Measurements from ENCODE around the gene LRRC36. TPM values are rescaled to one million over a fixed set of nuclear protein-coding genes. Genes with fewer than 3 reads are reported as not detected.
A peak's percentile ranks its signal among the peaks of the same experiment; 100 is the strongest.

The LRRC36 gene
- total RNA-seq, 2 experiments from 2014 or later = 0.51 to 0.66 TPM

GRCh38 chr16:67298277-67298676, 28.3 kb upstream of the LRRC36 start:
- ChIA-PET POLR2A (no interaction called here), CTCF (interaction anchor here (1.0 kb wide), 1 partner anchor 20 kb away, joined by 3 read pairs; no protein-coding TSS in a partner anchor)
- H3K4me3 Mint-ChIP-seq = no peak overlapping the region
- peaks cover 5% of the 10 kb centered on the region for H3K27me3 Mint-ChIP-seq
- H3K4me1 Mint-ChIP-seq = no peaks in the 10 kb centered on the region
- ATAC-seq = no peak
- H3K36me3 Mint-ChIP-seq (ENCODE audit: low read depth) = no peaks in the 10 kb centered on the region
- no peak overlapping the region for H3K27ac Mint-ChIP-seq
- no peaks in the 10 kb centered on the region for H3K9me3 Mint-ChIP-seq (ENCODE audit: low read depth)
- DNase-seq = no peak
- intact Hi-C loops (cut with DNase I, micrococcal nuclease) = no loop called here

- peaks cover 5% of the 10 kb centered on the region for H3K27me3 Mint-ChIP-seq
- ChIA-PET CTCF (no interaction called here), POLR2A (no interaction called here)
- H3K4me3 Mint-ChIP-seq = no peak overlapping the region
- intact Hi-C loops (cut with DNase I, micrococcal nuclease) = no loop called here
- no peaks in the 10 kb centered on the region for H3K9me3 Mint-ChIP-seq (ENCODE audit: low read depth)
- peaks cover 2% of the 10 kb centered on the region for H3K4me1 Mint-ChIP-seq
- ATAC-seq (no peak), DNase-seq (no peak)
- H3K36me3 Mint-ChIP-seq (ENCODE audit: low read depth) = no peaks in the 10 kb centered on the region
- H3K27ac Mint-ChIP-seq = no peak overlapping the region
Observed at GRCh38 chr16:67299269-67299668, 27.3 kb upstream of the LRRC36 start.

GRCh38 chr16:67301080-67301782, 25.4 kb upstream of the LRRC36 start:
- H3K4me3 Mint-ChIP-seq = no peak overlapping the region
- H3K27me3 Mint-ChIP-seq = peaks cover 6% of the 10 kb centered on the region
- POLR2A ChIA-PET = no interaction called here
- H3K9me3 Mint-ChIP-seq (ENCODE audit: low read depth) = no peaks in the 10 kb centered on the region
- peak overlapping the region; percentile 5 for H3K27ac Mint-ChIP-seq
- H3K4me1 Mint-ChIP-seq = peaks cover 2% of the 10 kb centered on the region
- H3K36me3 Mint-ChIP-seq (ENCODE audit: low read depth) = no peaks in the 10 kb centered on the region
- DNase-seq (no peak), ATAC-seq (no peak)
- intact Hi-C loops (cut with DNase I, micrococcal nuclease) = no loop called here
- CTCF ChIA-PET = interaction anchor here (0.6 to 1.1 kb wide), 3 partner anchors 9 to 339 kb away, joined by 3 to 5 read pairs (median 3); no protein-coding TSS in a partner anchor

- no peak overlapping the region for H3K4me3 Mint-ChIP-seq
- no peak overlapping the region for H3K27ac Mint-ChIP-seq
- CTCF ChIA-PET = interaction anchor here (0.7 to 1.1 kb wide), 3 partner anchors 8 to 340 kb away, joined by 3 read pairs; no protein-coding TSS in a partner anchor
- H3K9me3 Mint-ChIP-seq (ENCODE audit: low read depth) = no peaks in the 10 kb centered on the region
- POLR2A ChIA-PET = no interaction called here
- H3K36me3 Mint-ChIP-seq (ENCODE audit: low read depth) = no peaks in the 10 kb centered on the region
- intact Hi-C loops (cut with DNase I, micrococcal nuclease) = no loop called here
- peaks cover 2% of the 10 kb centered on the region for H3K4me1 Mint-ChIP-seq
- H3K27me3 Mint-ChIP-seq = peaks cover 6% of the 10 kb centered on the region
- ATAC-seq (no peak), DNase-seq (no peak)
Observed at GRCh38 chr16:67302076-67302475, 24.5 kb upstream of the LRRC36 start.

GRCh38 chr16:67302970-67303369, 23.6 kb upstream of the LRRC36 start:
- H3K27me3 Mint-ChIP-seq = peaks cover 6% of the 10 kb centered on the region
- no peak overlapping the region for H3K4me3 Mint-ChIP-seq
- peak; percentile 72 for ATAC-seq
- CTCF ChIA-PET = interaction anchor here (0.7 kb wide), 1 partner anchor 145 kb away, joined by 3 read pairs; no protein-coding TSS in a partner anchor
- no peak overlapping the region for H3K27ac Mint-ChIP-seq
- H3K9me3 Mint-ChIP-seq (ENCODE audit: low read depth) = no peaks in the 10 kb centered on the region
- no peak for DNase-seq
- H3K4me1 Mint-ChIP-seq = peaks cover 2% of the 10 kb centered on the region
- intact Hi-C loops (cut with DNase I, micrococcal nuclease) = no loop called here
- H3K36me3 Mint-ChIP-seq (ENCODE audit: low read depth) = no peaks in the 10 kb centered on the region
- POLR2A ChIA-PET = no interaction called here

- intact Hi-C loops (cut with DNase I, micrococcal nuclease) = no loop called here
- peaks cover 5% of the 10 kb centered on the region for H3K27me3 Mint-ChIP-seq
- no peak overlapping the region for H3K4me3 Mint-ChIP-seq
- CTCF ChIA-PET = no interaction called here
- H3K36me3 Mint-ChIP-seq (ENCODE audit: low read depth) = no peaks in the 10 kb centered on the region
- DNase-seq (no peak), ATAC-seq (no peak)
- no peak overlapping the region for H3K27ac Mint-ChIP-seq
- POLR2A ChIA-PET = no interaction called here
- peaks cover 6% of the 10 kb centered on the region for H3K4me1 Mint-ChIP-seq
- H3K9me3 Mint-ChIP-seq (ENCODE audit: low read depth) = no peaks in the 10 kb centered on the region
Observed at GRCh38 chr16:67304020-67304419, 22.6 kb upstream of the LRRC36 start.

GRCh38 chr16:67305216-67306071, 21.2 kb upstream of the LRRC36 start:
- intact Hi-C loops (cut with DNase I, micrococcal nuclease) = no loop called here

GRCh38 chr16:67310561-67310960, 16.1 kb upstream of the LRRC36 start:
- Mint-ChIP-seq H3K4me3 (no peak overlapping the region), H3K9me3 (ENCODE audit: low read depth) (no peaks in the 10 kb centered on the region), H3K27ac (peak overlapping the region; percentile 98), H3K27me3 (no peaks in the 10 kb centered on the region), H3K4me1 (peaks cover 40% of the 10 kb centered on the region), H3K36me3 (ENCODE audit: low read depth) (no peaks in the 10 kb centered on the region)
- ATAC-seq (no peak), DNase-seq (no peak)
- POLR2A ChIA-PET = no interaction called here
- CTCF ChIA-PET = interaction anchor here (0.6 to 4.3 kb wide), 3 partner anchors 9 to 30 kb away, joined by 3 to 19 read pairs (median 4); partner anchors contain the start of genes KCTD19 and LRRC36
- intact Hi-C loops (cut with DNase I, micrococcal nuclease) = loop anchor here (2.0 to 5.0 kb wide), 3 partner anchors 202 to 1447 kb away; partner anchors contain the start of genes CES4A (in 1 of the 2) and PHAF1 (in 1 of the 2)

More at GRCh38 chr16:67305216-67306071, 21.2 kb upstream of the LRRC36 start:
- H3K27ac Mint-ChIP-seq = no peak overlapping the region
- H3K9me3 Mint-ChIP-seq (ENCODE audit: low read depth) = no peaks in the 10 kb centered on the region
- CTCF ChIA-PET = no interaction called here
- POLR2A ChIA-PET = no interaction called here
- H3K4me1 Mint-ChIP-seq = peaks cover 14% of the 10 kb centered on the region
- peaks cover 5% of the 10 kb centered on the region for H3K27me3 Mint-ChIP-seq
- no peak for DNase-seq
- no peak overlapping the region for H3K4me3 Mint-ChIP-seq
- ATAC-seq = no peak
- no peaks in the 10 kb centered on the region for H3K36me3 Mint-ChIP-seq (ENCODE audit: low read depth)

- peak overlapping the region; percentile 1 for H3K4me3 Mint-ChIP-seq
- intact Hi-C loops (cut with DNase I, micrococcal nuclease) = loop anchor here (1.0 to 5.0 kb wide), 12 partner anchors 33 to 1445 kb away; partner anchors contain the start of genes PLEKHG4 (in 2 of the 2), ACD (in 1 of the 2), ATP6V0D1 (in 1 of the 2) and CES4A (in 1 of the 2)
Observed at GRCh38 chr16:67311607-67312488, 14.8 kb upstream of the LRRC36 start.

GRCh38 chr16:67312719-67313118, 13.9 kb upstream of the LRRC36 start:
- H3K9me3 Mint-ChIP-seq (ENCODE audit: low read depth) = no peaks in the 10 kb centered on the region
- H3K4me1 Mint-ChIP-seq = peaks cover 40% of the 10 kb centered on the region
- POLR2A ChIA-PET = interaction anchor here (0.6 kb wide), 1 partner anchor 168 kb away, joined by 3 read pairs; the partner anchor contains the start of gene ATP6V0D1
- H3K36me3 Mint-ChIP-seq (ENCODE audit: low read depth) = no peaks in the 10 kb centered on the region
- H3K27ac Mint-ChIP-seq = peak overlapping the region; percentile 98
- DNase-seq (no peak), ATAC-seq (no peak)
- intact Hi-C loops (cut with DNase I, micrococcal nuclease) = loop anchor here (1.0 to 5.0 kb wide), 4 partner anchors 257 to 1445 kb away; partner anchors contain the start of genes ACD (in 1 of the 2), CES4A (in 1 of the 2) and PARD6A (in 1 of the 2)
- CTCF ChIA-PET = interaction anchor here (0.6 to 1.2 kb wide), 4 partner anchors 32 to 898 kb away, joined by 3 to 4 read pairs (median 3); no protein-coding TSS in a partner anchor
- H3K27me3 Mint-ChIP-seq = peaks cover 2% of the 10 kb centered on the region
- H3K4me3 Mint-ChIP-seq = peak overlapping the region; percentile 1

More at GRCh38 chr16:67311607-67312488, 14.8 kb upstream of the LRRC36 start:
- ChIA-PET CTCF (interaction anchor here (0.5 to 1.7 kb wide), 7 partner anchors 16 to 897 kb away, joined by 3 to 4 read pairs (median 4); no protein-coding TSS in a partner anchor), POLR2A (interaction anchor here (0.8 kb wide), 1 partner anchor 65 kb away, joined by 4 read pairs; the partner anchor contains the start of gene FHOD1)
- Mint-ChIP-seq H3K4me1 (peaks cover 40% of the 10 kb centered on the region), H3K27ac (peak overlapping the region; percentile 98), H3K36me3 (ENCODE audit: low read depth) (no peaks in the 10 kb centered on the region), H3K9me3 (ENCODE audit: low read depth) (no peaks in the 10 kb centered on the region), H3K27me3 (peaks cover 1% of the 10 kb centered on the region)
- DNase-seq = peak; percentile 94
- peak; percentile 98 for ATAC-seq
